Measurements from ENCODE around the gene RCHY1. TPM values are rescaled to one million over a fixed set of nuclear protein-coding genes. Genes with fewer than 3 reads are reported as not detected.
"Not testable (repeated sequence)": the region's sequence is repeated elsewhere in the genome, so short reads cannot be mapped to it uniquely, and the experiment has no call there.

The RCHY1 gene
- total RNA-seq, 2 experiments from 2014 or later = 35.6 to 35.7 TPM

DNA sequence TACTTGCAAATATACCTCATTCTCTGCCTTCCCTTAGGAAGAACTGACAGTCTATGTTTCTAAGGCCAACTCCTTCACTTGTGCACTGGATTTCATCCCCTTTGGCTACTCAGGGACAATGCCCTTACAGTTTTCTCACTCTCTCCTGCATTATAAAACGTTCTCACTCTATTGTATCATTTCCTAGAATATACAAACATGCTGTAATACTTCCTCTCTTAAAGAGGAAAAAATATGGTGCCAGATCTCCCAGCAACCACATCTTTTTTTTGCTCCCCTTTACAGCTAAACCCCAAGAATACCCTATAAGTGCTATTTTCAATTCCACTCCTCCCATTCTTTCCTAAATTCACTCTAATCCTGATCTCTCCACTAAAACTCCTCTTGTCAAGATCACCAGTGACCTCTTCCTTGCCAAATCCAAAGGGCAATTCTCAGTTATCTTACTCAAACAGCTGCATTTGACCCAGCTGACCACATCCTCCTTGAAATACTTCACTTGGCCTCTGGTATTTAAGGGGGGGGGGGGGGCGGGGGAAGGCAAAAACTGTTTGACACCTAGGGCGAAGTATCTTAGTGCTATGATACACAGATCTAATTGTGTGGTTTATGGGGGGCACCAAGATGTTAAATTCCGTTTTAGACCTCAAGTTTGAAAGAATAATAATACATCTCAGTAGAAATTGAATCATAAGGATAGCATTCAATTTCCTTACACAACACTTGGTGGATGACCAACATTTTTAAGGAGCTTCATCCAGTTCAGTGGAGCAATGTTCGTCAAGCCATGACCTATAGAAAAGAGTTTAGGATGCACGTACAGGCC, 1.6 kb downstream of the RCHY1 start:
- peaks cover 39% of the 10 kb centered on the region for H3K36me3 Mint-ChIP-seq (ENCODE audit: low read depth)
- H3K9me3 Mint-ChIP-seq = peaks cover 2% of the 10 kb centered on the region
- CTCF ChIA-PET = interaction anchor here (1.1 kb wide), 1 partner anchor 211 kb away, joined by 8 read pairs; the partner anchor contains the start of gene USO1
- DNase-seq = peak; percentile 26
- H3K27me3 Mint-ChIP-seq = no peaks in the 10 kb centered on the region
- POLR2A ChIA-PET = interaction anchor here (0.7 to 4.8 kb wide), 12 partner anchors 14 to 215 kb away, joined by 3 to 75 read pairs (median 8); partner anchors contain the start of genes ODAPH and USO1
- no peak overlapping the region for H3K4me3 Mint-ChIP-seq
- no peak overlapping the region for H3K27ac Mint-ChIP-seq
- peaks cover 45% of the 10 kb centered on the region for H3K4me1 Mint-ChIP-seq

DNA sequence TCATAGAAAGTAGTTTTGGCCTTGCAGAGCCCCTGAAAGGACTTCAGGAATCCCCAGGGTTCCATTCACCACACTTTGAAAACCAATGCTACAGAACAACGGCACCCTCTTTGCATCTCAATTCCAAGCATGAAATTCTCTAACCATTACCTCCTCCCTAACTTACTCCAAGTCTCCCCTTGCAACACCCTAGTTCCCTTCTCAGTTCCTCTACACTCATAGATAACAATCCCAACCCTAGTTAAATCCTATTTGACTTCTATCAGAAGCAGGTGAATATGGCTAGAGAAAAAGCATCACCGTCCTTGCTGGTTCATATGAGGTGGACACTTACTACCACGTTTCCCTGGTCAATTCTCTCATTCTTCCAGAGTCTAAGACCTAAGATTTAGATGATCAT, 2.4 kb downstream of the RCHY1 start:
- Mint-ChIP-seq H3K4me1 (peaks cover 41% of the 10 kb centered on the region), H3K36me3 (ENCODE audit: low read depth) (peaks cover 40% of the 10 kb centered on the region), H3K27me3 (no peaks in the 10 kb centered on the region), H3K4me3 (no peak overlapping the region), H3K27ac (no peak overlapping the region), H3K9me3 (peaks cover 2% of the 10 kb centered on the region)
- no peak for DNase-seq
- ChIA-PET CTCF (no interaction called here), POLR2A (interaction anchor here (1.0 to 4.8 kb wide), 2 partner anchors 44 to 162 kb away, joined by 3 to 34 read pairs; partner anchors contain the start of gene ODAPH)

DNA sequence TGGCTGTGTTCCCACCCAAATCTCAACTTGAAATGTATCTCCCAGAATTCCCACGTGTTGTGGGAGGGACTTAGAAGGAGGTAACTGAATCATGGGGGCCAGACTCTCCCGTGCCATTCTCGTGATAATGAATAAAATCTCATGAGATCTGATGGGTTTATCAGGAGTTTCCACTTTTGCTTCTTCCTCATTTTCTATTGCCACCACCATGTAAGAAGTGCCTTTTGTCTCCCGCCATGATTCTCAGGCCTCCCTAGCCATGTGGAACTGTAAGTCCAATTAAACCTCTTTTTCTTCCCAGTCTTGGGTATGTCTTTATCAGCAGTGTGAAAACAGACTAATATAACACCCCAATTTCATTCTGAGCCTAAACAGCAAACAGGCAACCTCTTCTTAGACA, 4.6 kb downstream of the RCHY1 start:
- Mint-ChIP-seq H3K36me3 (ENCODE audit: low read depth) (peaks cover 52% of the 10 kb centered on the region), H3K4me1 (peaks cover 27% of the 10 kb centered on the region)
- H3K9me3 Mint-ChIP-seq, H3K27ac Mint-ChIP-seq, H3K4me3 Mint-ChIP-seq, H3K27me3 Mint-ChIP-seq, POLR2A ChIA-PET, CTCF ChIA-PET, DNase-seq: not testable (repeated sequence)

DNA sequence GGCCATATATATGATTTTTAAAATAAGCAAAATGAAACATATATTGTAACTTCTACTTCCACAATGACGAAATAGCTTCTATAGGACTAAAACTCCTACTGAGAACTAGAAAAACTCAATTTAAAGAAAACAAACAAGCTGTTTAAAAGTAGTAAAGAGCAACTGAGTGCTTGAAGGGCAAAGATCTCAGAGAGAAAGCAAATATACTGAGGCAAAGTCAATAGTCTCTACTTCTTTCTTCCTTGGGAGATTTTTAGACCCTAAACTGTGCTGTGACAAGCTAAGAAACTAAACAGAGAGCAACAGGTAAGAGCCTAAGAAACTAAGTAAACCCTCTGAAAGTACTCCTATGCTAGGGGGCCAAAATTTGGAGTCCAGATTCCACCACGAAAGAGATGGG, 8.6 kb downstream of the RCHY1 start:
- H3K27ac Mint-ChIP-seq = no peak overlapping the region
- H3K36me3 Mint-ChIP-seq (ENCODE audit: low read depth) = peaks cover 70% of the 10 kb centered on the region
- no peak for DNase-seq
- H3K27me3 Mint-ChIP-seq = no peaks in the 10 kb centered on the region
- peaks cover 2% of the 10 kb centered on the region for H3K9me3 Mint-ChIP-seq
- ChIA-PET CTCF (interaction anchor here (0.9 to 1.2 kb wide), 3 partner anchors 9 to 20 kb away, joined by 3 to 4 read pairs (median 3); partner anchors contain the start of genes RCHY1 and THAP6), POLR2A (interaction anchor here (0.9 to 2.0 kb wide), 3 partner anchors 9 to 166 kb away, joined by 3 to 5 read pairs (median 3); partner anchors contain the start of genes RCHY1 and THAP6)
- H3K4me1 Mint-ChIP-seq = peaks cover 20% of the 10 kb centered on the region
- H3K4me3 Mint-ChIP-seq = no peak overlapping the region

DNA sequence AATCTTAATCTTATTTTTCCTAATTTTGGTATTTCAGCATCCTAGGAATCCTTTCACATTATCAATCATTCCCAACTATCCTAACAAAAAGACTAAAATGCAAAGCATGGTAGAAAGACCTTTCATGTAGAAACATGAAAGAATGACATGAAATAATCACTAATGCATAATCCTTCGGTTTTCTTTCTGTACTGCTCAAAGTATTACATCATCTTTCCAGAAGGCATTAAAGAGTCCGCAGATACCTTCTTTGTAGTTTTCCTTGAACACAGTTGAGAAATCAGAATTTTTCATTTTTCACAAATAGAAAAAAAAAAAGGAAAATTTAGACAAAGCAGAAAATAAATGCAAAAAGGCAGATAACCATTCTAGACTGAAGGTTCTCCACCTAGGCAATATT, 11.5 kb downstream of the RCHY1 start:
- H3K9me3 Mint-ChIP-seq = peaks cover 2% of the 10 kb centered on the region
- H3K36me3 Mint-ChIP-seq (ENCODE audit: low read depth) = peaks cover 82% of the 10 kb centered on the region
- POLR2A ChIA-PET = no interaction called here
- H3K27ac Mint-ChIP-seq = no peak overlapping the region
- no peak for DNase-seq
- CTCF ChIA-PET = no interaction called here
- peaks cover 12% of the 10 kb centered on the region for H3K4me1 Mint-ChIP-seq
- H3K4me3 Mint-ChIP-seq = no peak overlapping the region
- H3K27me3 Mint-ChIP-seq = no peaks in the 10 kb centered on the region

DNA sequence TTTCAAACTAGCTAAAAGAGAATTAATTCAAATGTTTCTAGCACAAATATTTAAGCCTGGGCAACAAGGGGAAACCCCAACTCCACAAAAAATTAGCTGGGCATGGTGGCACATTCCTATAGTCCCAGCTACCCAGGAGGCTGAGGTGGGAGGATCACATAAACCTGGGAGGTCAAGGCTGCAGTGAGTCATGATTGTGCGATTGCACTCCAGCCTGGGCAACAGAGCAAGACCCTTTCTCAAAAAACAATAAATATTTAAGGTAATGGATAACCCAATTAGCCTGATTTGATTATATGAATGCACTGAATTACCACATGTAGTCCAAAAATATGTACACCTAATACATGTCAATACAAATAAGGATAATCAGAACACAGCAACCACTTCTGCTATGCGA, 14.3 kb downstream of the RCHY1 start:
- Mint-ChIP-seq H3K4me1 (peaks cover 18% of the 10 kb centered on the region), H3K36me3 (ENCODE audit: low read depth) (peaks cover 81% of the 10 kb centered on the region), H3K27ac (no peak overlapping the region), H3K4me3 (no peak overlapping the region), H3K9me3 (peaks cover 2% of the 10 kb centered on the region), H3K27me3 (no peaks in the 10 kb centered on the region)
- ChIA-PET CTCF (no interaction called here), POLR2A (interaction anchor here (1.3 kb wide), 2 partner anchors 14 to 130 kb away, joined by 3 to 5 read pairs; partner anchors contain the start of genes CDKL2, RCHY1 and THAP6)
- DNase-seq = no peak

DNA sequence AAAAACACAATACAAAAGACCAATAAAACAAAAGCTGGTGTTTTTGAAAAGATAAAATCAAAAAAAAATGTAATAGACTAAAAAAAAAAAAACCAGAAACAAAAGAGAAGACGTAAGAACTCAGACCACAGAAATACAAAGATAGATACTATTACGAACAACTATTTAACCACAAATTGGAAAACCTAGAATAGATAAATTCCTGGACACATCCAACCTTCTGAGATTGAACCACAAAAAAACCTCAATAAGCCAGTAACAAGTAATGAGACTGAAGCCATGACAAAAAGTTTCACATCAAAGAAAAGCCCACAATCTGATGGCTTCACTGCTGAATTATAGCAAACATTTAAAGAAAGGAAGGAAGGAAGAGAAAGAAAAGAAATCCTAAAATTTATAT, 16.2 kb downstream of the RCHY1 start:
- POLR2A ChIA-PET = no interaction called here
- Mint-ChIP-seq H3K36me3 (ENCODE audit: low read depth) (peaks cover 79% of the 10 kb centered on the region), H3K4me3 (no peak overlapping the region), H3K4me1 (peaks cover 23% of the 10 kb centered on the region), H3K27me3 (no peaks in the 10 kb centered on the region), H3K9me3 (peaks cover 2% of the 10 kb centered on the region), H3K27ac (no peak overlapping the region)
- CTCF ChIA-PET = no interaction called here
- DNase-seq = no peak

DNA sequence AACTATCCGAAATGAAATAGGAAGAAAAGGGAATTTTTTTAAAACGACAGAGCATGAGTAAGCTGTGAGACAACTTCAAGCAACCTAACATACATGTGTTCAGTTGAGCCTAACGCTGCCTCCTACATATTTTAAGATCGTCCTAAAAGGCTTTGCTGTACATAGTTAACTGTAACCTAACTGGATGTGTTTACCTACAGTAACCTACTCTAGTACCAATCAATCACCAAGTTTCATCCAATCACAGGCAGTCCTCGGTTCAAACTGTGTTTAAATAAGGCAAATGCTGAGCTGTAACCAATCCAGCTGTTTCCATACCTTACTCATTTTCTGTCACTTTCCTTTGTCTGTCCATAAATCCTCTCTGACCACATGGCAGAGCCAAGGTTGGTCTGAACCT, 17.1 kb downstream of the RCHY1 start:
- Mint-ChIP-seq H3K4me1 (peaks cover 23% of the 10 kb centered on the region), H3K27ac (no peak overlapping the region), H3K4me3 (no peak overlapping the region), H3K9me3 (peaks cover 2% of the 10 kb centered on the region), H3K36me3 (ENCODE audit: low read depth) (peaks cover 77% of the 10 kb centered on the region), H3K27me3 (no peaks in the 10 kb centered on the region)
- POLR2A ChIA-PET = no interaction called here
- no peak for DNase-seq
- CTCF ChIA-PET = no interaction called here

DNA sequence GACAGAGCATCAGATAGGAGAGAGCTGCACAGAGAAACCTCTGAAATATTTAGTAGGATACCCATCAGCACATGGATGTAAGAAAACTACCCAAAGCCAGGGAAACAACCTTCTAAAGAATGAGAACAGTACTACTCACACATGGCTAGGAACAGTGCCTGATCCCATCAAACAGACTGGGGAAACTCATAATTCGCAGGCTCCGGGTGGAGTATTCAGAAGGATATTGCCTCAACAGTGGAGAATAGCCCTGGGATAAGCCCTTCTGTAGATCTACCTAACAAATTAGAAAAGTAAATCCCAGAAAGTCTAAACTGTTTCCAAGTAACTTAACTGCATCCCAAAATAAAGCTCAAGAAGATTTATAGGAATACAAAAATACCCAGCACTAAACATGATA, 17.8 kb downstream of the RCHY1 start:
- Mint-ChIP-seq H3K4me1 (peaks cover 23% of the 10 kb centered on the region), H3K4me3 (no peak overlapping the region), H3K9me3 (peaks cover 2% of the 10 kb centered on the region), H3K27me3 (no peaks in the 10 kb centered on the region), H3K27ac (no peak overlapping the region), H3K36me3 (ENCODE audit: low read depth) (peaks cover 74% of the 10 kb centered on the region)
- POLR2A ChIA-PET = interaction anchor here (1.6 kb wide), 1 partner anchor 17 kb away, joined by 6 read pairs; no protein-coding TSS in a partner anchor
- DNase-seq = no peak
- CTCF ChIA-PET = interaction anchor here (0.9 kb wide), 1 partner anchor 352 kb away, joined by 3 read pairs; no protein-coding TSS in a partner anchor

DNA sequence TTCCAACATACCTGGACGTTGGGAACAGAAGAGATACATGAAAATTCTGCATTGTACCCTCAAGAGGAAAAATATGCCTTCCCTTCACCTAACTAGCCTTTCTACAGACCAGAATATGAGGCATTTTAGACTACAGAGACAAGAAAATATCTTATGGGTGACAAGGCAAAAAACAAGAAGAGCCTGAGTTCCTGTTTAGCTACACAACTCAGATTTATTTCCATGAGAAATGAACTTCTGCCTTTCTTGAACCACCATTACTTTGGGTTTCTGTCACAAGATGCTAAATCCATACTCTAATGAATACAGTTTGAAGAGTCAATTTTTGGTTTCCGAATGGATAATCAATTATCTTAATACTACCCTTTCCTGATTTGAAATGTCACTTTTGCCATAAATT, 18.7 kb downstream of the RCHY1 start:
- no peaks in the 10 kb centered on the region for H3K27me3 Mint-ChIP-seq
- peaks cover 75% of the 10 kb centered on the region for H3K36me3 Mint-ChIP-seq (ENCODE audit: low read depth)
- peaks cover 23% of the 10 kb centered on the region for H3K4me1 Mint-ChIP-seq
- peaks cover 2% of the 10 kb centered on the region for H3K9me3 Mint-ChIP-seq
- ChIA-PET CTCF (interaction anchor here (0.9 to 1.2 kb wide), 2 partner anchors 19 to 353 kb away, joined by 3 to 4 read pairs; partner anchors contain the start of genes RCHY1 and THAP6), POLR2A (interaction anchor here (1.6 kb wide), 1 partner anchor 18 kb away, joined by 6 read pairs; no protein-coding TSS in a partner anchor)
- DNase-seq = no peak
- no peak overlapping the region for H3K4me3 Mint-ChIP-seq
- no peak overlapping the region for H3K27ac Mint-ChIP-seq

DNA sequence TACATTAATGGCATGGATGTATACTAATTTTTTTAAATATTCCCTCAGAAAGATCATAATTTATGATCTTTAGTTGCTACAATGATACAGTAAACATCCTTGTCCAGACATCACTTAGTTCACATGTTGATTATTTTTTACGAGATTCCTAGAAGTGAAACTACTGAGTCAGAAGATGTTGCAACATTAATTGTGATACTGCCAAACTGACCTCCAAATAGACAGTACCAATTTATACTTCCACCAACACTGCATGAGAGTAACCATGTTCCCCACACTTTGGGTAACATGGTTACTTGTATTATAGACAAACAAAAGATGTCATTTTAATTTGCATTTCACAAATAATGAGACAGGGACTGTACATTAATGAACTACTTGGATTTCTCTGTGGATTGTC, 19.6 kb downstream of the RCHY1 start:
- Mint-ChIP-seq H3K9me3 (peaks cover 2% of the 10 kb centered on the region), H3K27me3 (no peaks in the 10 kb centered on the region), H3K36me3 (ENCODE audit: low read depth) (peaks cover 74% of the 10 kb centered on the region), H3K27ac (no peak overlapping the region), H3K4me3 (no peak overlapping the region), H3K4me1 (peaks cover 22% of the 10 kb centered on the region)
- ChIA-PET CTCF (interaction anchor here (1.1 to 1.2 kb wide), 2 partner anchors 11 to 20 kb away, joined by 3 to 4 read pairs; partner anchors contain the start of genes RCHY1 and THAP6), POLR2A (interaction anchor here (1.6 kb wide), 1 partner anchor 19 kb away, joined by 6 read pairs; no protein-coding TSS in a partner anchor)
- no peak for DNase-seq

DNA sequence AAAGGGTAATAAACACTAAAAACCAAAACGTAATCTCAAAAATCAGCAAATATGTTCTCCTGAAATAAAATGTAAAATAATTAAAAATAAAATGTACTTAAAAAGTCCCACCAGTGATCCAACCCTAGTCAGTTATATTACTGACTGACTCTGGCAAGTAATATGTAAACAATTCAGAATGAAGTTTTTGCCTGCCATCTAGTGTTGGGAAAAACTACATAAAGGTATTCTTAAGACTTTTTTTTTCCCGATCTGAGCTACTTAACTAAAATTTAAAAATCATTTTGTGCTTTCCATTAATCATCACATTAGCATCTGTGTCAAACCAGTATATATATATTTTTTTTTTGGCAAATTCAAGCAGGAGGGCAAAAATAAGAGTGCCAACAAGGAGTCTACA, 24.0 kb downstream of the RCHY1 start:
- DNase-seq = no peak

DNA sequence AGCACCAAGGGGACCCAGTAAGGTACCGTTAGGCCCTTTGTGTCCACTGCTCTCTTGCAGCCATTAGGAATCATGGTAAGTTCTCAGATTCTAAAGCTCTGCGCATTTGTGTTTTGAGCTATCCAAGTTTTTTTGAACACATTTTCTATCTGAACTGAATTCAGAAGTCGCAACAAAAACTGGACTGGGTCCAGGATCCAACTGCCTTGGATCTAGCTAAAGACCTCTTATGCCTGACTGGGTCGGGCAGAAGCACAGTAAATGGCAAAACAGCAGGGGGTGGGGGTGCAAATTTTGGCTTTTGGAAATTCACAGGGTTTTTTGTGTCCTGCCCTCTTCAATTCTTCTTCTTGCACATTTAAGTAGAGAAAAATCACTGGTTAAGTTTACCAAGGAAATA, 30.0 kb downstream of the RCHY1 start:
- no peak for DNase-seq
- no peaks in the 10 kb centered on the region for H3K9me3 Mint-ChIP-seq
- H3K27me3 Mint-ChIP-seq = no peaks in the 10 kb centered on the region
- peaks cover 47% of the 10 kb centered on the region for H3K36me3 Mint-ChIP-seq (ENCODE audit: low read depth)
- CTCF ChIA-PET = no interaction called here
- no peak overlapping the region for H3K27ac Mint-ChIP-seq
- no peak overlapping the region for H3K4me3 Mint-ChIP-seq
- POLR2A ChIA-PET = no interaction called here
- no peaks in the 10 kb centered on the region for H3K4me1 Mint-ChIP-seq

More for the DNA sequence above, 24.0 kb downstream of the RCHY1 start:
- ChIA-PET CTCF (interaction anchor here (0.6 kb wide), 1 partner anchor 151 kb away, joined by 3 read pairs; no protein-coding TSS in a partner anchor), POLR2A (no interaction called here)
- H3K9me3 Mint-ChIP-seq = no peaks in the 10 kb centered on the region
- peaks cover 44% of the 10 kb centered on the region for H3K36me3 Mint-ChIP-seq (ENCODE audit: low read depth)
- H3K4me1 Mint-ChIP-seq = peaks cover 7% of the 10 kb centered on the region
- H3K27ac Mint-ChIP-seq = no peak overlapping the region
- no peaks in the 10 kb centered on the region for H3K27me3 Mint-ChIP-seq
- H3K4me3 Mint-ChIP-seq = no peak overlapping the region

Data from activated CD4-positive, alpha-beta memory T cell treated with anti-CD3 and anti-CD28 coated beads, Interleukin-2, amount 10 ng/mL, durations not matched to agents 7 days and 5 days (primary cell).